H9 (cell line): Measurements from ENCODE around the gene MICAL3. TPM values are rescaled to one million over a fixed set of nuclear protein-coding genes. Genes with fewer than 3 reads are reported as not detected.

ENCODE experiments used
- DNase-seq: peaks from one replicate; pipeline ENCODE4 v3.0.0-alpha.2; 2017
- H2AFZ ChIP-seq: one replicate; pipeline ENCODE4 v1.6.1; 2013; ENCODE audit warnings: mild to moderate bottlenecking, low read length, control low read depth, moderate library complexity
- H2AK5ac ChIP-seq: 2 replicates; pipeline ENCODE4 v1.6.1; 2013; ENCODE audit warnings: low read length, control low read depth, mixed read lengths; ENCODE audit not compliant: insufficient read length
- H2BK120ac ChIP-seq: one replicate; pipeline ENCODE4 v1.6.1; 2013; ENCODE audit warnings: low read depth, mild to moderate bottlenecking, low read length, control low read depth, inconsistent platforms; ENCODE audit not compliant: poor library complexity, severe bottlenecking
- H2BK12ac ChIP-seq: 2 replicates; pipeline ENCODE4 v1.6.1; 2013; ENCODE audit warnings: low read length, control low read depth, mixed read lengths, low read depth; ENCODE audit not compliant: insufficient read length
- H2BK15ac ChIP-seq: 2 replicates; pipeline ENCODE4 v1.6.1; 2013; ENCODE audit warnings: low read depth, low read length, control low read depth
- H2BK20ac ChIP-seq: one replicate; pipeline ENCODE4 v1.6.1; 2013; ENCODE audit warnings: low read depth, mild to moderate bottlenecking, low read length, control low read depth, inconsistent platforms; ENCODE audit not compliant: poor library complexity, severe bottlenecking
- H2BK5ac ChIP-seq: 2 replicates; pipeline ENCODE4 v1.6.1; 2013; ENCODE audit warnings: low read length, control low read depth, mixed read lengths; ENCODE audit not compliant: insufficient read length
- H3K14ac ChIP-seq: 2 replicates; pipeline ENCODE4 v1.6.1; 2013; ENCODE audit warnings: low read length, control low read depth; ENCODE audit not compliant: insufficient read depth
- H3K18ac ChIP-seq: 2 replicates; pipeline ENCODE4 v1.6.1; 2013; ENCODE audit warnings: low read depth, mild to moderate bottlenecking, mixed read lengths, low read length, control low read depth; ENCODE audit not compliant: insufficient read length
- H3K23ac ChIP-seq: 2 replicates; pipeline ENCODE4 v1.6.1; 2013; ENCODE audit warnings: low read length, control low read depth, mixed read lengths, low read depth; ENCODE audit not compliant: insufficient read length
- H3K23me2 ChIP-seq: 2 replicates; pipeline ENCODE4 v1.6.1; 2013; ENCODE audit warnings: low read depth, mild to moderate bottlenecking, mixed read lengths, low read length, control low read depth; ENCODE audit not compliant: insufficient read length, poor library complexity, severe bottlenecking
- H3K27ac ChIP-seq: 2 replicates; pipeline ENCODE4 v1.5.1; 2013; ENCODE audit warnings: low read length, control low read depth, mixed read lengths, low read depth; ENCODE audit not compliant: insufficient read length
- H3K27me3 ChIP-seq: 2 replicates; pipeline ENCODE4 v1.6.1; 2013; ENCODE audit warnings: low read length, control low read depth, inconsistent platforms; ENCODE audit not compliant: insufficient read depth
- H3K4ac ChIP-seq: 2 replicates; pipeline ENCODE4 v1.6.1; 2013; ENCODE audit warnings: low read depth, mild to moderate bottlenecking, control low read depth, inconsistent platforms, low read length, moderate library complexity
- H3K4me1 ChIP-seq: 2 replicates; pipeline ENCODE4 v1.6.1; 2013; ENCODE audit warnings: low read length, control low read depth, inconsistent platforms; ENCODE audit not compliant: insufficient read depth
- H3K4me2 ChIP-seq: 2 replicates; pipeline ENCODE4 v1.6.1; 2013; ENCODE audit warnings: low read length, control low read depth, mixed read lengths; ENCODE audit not compliant: insufficient read length, insufficient read depth
- H3K56ac ChIP-seq: 2 replicates; pipeline ENCODE4 v1.6.1; 2013; ENCODE audit warnings: low read depth, mild to moderate bottlenecking, mixed read lengths, low read length, control low read depth; ENCODE audit not compliant: insufficient read length
- H3K79me1 ChIP-seq: 2 replicates; pipeline ENCODE4 v1.6.1; 2013; ENCODE audit warnings: low read depth, mild to moderate bottlenecking, moderate library complexity, low read length, control low read depth, inconsistent platforms; ENCODE audit not compliant: insufficient read depth, poor library complexity, severe bottlenecking
- H3K79me2 ChIP-seq: 2 replicates; pipeline ENCODE4 v1.6.1; 2013; ENCODE audit warnings: low read length, control low read depth, inconsistent platforms; ENCODE audit not compliant: insufficient read depth
- H3K9ac ChIP-seq: 2 replicates; pipeline ENCODE4 v1.6.1; 2013; ENCODE audit warnings: low read length, control low read depth, mixed read lengths; ENCODE audit not compliant: insufficient read length; ENCODE audit errors: extremely low read depth
- H3K9me3 ChIP-seq: one replicate; pipeline ENCODE4 v1.6.1; 2013; ENCODE audit warnings: low read depth, low read length, inconsistent platforms; ENCODE audit not compliant: control insufficient read depth
- H3T11ph ChIP-seq: one replicate; pipeline ENCODE4 v1.6.1; 2013; ENCODE audit warnings: mild to moderate bottlenecking, low read length, control low read depth, inconsistent platforms
- H4K20me1 ChIP-seq: one replicate; pipeline ENCODE4 v1.6.1; 2013; ENCODE audit not compliant: control insufficient read depth, insufficient read length, insufficient read depth
- H4K5ac ChIP-seq: 2 replicates; pipeline ENCODE4 v1.6.1; 2013; ENCODE audit warnings: low read depth, mild to moderate bottlenecking, mixed read lengths, low read length, control low read depth; ENCODE audit not compliant: insufficient read length
- H4K8ac ChIP-seq: replicated peaks from 2 replicates; pipeline ENCODE4 v1.6.1; 2013; ENCODE audit warnings: low read length, control low read depth, mixed read lengths, low read depth; ENCODE audit not compliant: insufficient read length
- H4K91ac ChIP-seq: 2 replicates; pipeline ENCODE4 v1.6.1; 2013; ENCODE audit warnings: low read depth, mild to moderate bottlenecking, moderate library complexity, mixed read lengths, low read length, control low read depth; ENCODE audit not compliant: insufficient read length
- H3K27ac Mint-ChIP-seq, 3 experiments: 2 replicates in 2 of 3; 3 replicates in 1 of 3; pipeline ENCODE4 v1.8.0; 2020 to 2021; ENCODE audit warnings: mixed read lengths in 3 of 3, mild to moderate bottlenecking in 1 of 3, moderate library complexity in 1 of 3
- H3K27me3 Mint-ChIP-seq: 2 replicates; pipeline ENCODE4 v1.8.0; 2021; ENCODE audit warnings: low read depth, mild to moderate bottlenecking, moderate library complexity, mixed read lengths
- H3K36me3 Mint-ChIP-seq, 3 experiments: 2 replicates in 2 of 3; 3 replicates in 1 of 3; pipeline ENCODE4 v1.8.0; 2020 to 2021; ENCODE audit warnings: low read depth in 3 of 3, mixed read lengths in 3 of 3; ENCODE audit not compliant: insufficient read depth in 1 of 3
- H3K4me1 Mint-ChIP-seq, 2 experiments: 2 replicates each; pipeline ENCODE4 v1.8.0; 2020; ENCODE audit warnings: mixed read lengths in 2 of 2
- H3K4me3 Mint-ChIP-seq, 2 experiments: 2 replicates in 1 of 2; 3 replicates in 1 of 2; pipeline ENCODE4 v1.8.0; 2020 to 2021; ENCODE audit warnings: mild to moderate bottlenecking in 2 of 2, mixed read lengths in 2 of 2, moderate library complexity in 1 of 2
- H3K9me3 Mint-ChIP-seq, 2 experiments: 2 replicates in 1 of 2; 3 replicates in 1 of 2; pipeline ENCODE4 v1.8.0; 2020; ENCODE audit warnings: mild to moderate bottlenecking in 2 of 2, mixed read lengths in 2 of 2, moderate library complexity in 1 of 2
- CTCF ChIP-seq: fragments of 200-600 bp; sonication (generic); conservative IDR thresholded peaks from 3 replicates; pipeline ENCODE4 v1.8.0; 2021; ENCODE audit warnings: antibody characterized with exemption, mild to moderate bottlenecking
- WGBS: extraction: QIAGEN DNeasy Blood & Tissue Kit; methylation state at CpG from one replicate; pipeline ENCODE4 v1.1.7; 2013; ENCODE audit warnings: missing lambda C conversion rate, low lambda C conversion rate, mixed read lengths; ENCODE audit not compliant: insufficient read length; ENCODE audit errors: extremely low coverage; 5-methylcytosine and 5-hydroxymethylcytosine counted together
- total RNA-seq: library from RNA; stranded (reverse); gene quantifications from 2 replicates; pipeline ENCODE4 v1.2.1, GENCODE V29; 2021

MICAL3 gene
- total RNA-seq, 1 experiment from 2014 or later, result 50.2 TPM

- Histone ChIP-seq H3K27me3 (no peaks in the 10 kb centered on the region), H3K27ac (no peak overlapping the region), H3K4me1 (no peaks in the 10 kb centered on the region), H2BK20ac (no peak overlapping the region), H3K23me2 (peaks cover 3% of the 10 kb centered on the region), H3K4me2 (no peak overlapping the region), H3K4ac (no peak overlapping the region), H2BK12ac (no peak overlapping the region), H3K9me3 (no peaks in the 10 kb centered on the region), H2AK5ac (no peak overlapping the region), H2AFZ (no peak overlapping the region), H3K14ac (no peak overlapping the region), H2BK120ac (no peak overlapping the region), H3K9ac (no peak overlapping the region), H3K18ac (no peak overlapping the region), H4K91ac (no peak overlapping the region), H4K20me1 (no peaks in the 10 kb centered on the region), H2BK5ac (no peak overlapping the region), H3K79me1 (no peaks in the 10 kb centered on the region), H3K79me2 (no peaks in the 10 kb centered on the region), H4K8ac (no peak overlapping the region), H2BK15ac (no peak overlapping the region), H3K23ac (no peak overlapping the region), H3T11ph (no peak overlapping the region), H3K56ac (no peak overlapping the region), H4K5ac (no peak overlapping the region)
- Mint-ChIP-seq H3K4me1 (peaks cover 20 to 26% of the 10 kb centered on the region in 2 experiments), H3K27me3 (peaks cover 29% of the 10 kb centered on the region), H3K9me3 (no peaks in the 10 kb centered on the region; a peak in 2 of 5 replicates), H3K27ac (no peak overlapping the region), H3K4me3 (no peak overlapping the region), H3K36me3 (no peaks in the 10 kb centered on the region; a peak in 1 of 7 replicates)
- TF ChIP-seq CTCF, result no peak
- no CpG with 5 or more reads among the region's 23 CpGs for WGBS
- DNase-seq, result no peak
These were observed 245.9 kb downstream of the MICAL3 start for GRCh38 chr22:17778412-17778976.
